Choroid plexus epithelial cell (primary cell): ENCODE data around the gene IRAK3.

Experiments
- DNase-seq: peaks from one replicate; pipeline ENCODE4 v3.0.0-alpha.2; 2010; ENCODE audit warnings: low read depth
- H3K4me3 ChIP-seq: 2 replicates; pipeline ENCODE4 v1.5.1; 2011; ENCODE audit warnings: low read depth, mild to moderate bottlenecking, control low read depth, low read length, moderate library complexity
- CTCF ChIP-seq: conservative IDR thresholded peaks from 2 replicates; pipeline ENCODE4 v1.5.1; 2011; ENCODE audit warnings: low read depth, mild to moderate bottlenecking, control low read depth, inconsistent platforms, low read length, moderate library complexity

IRAK3 gene

GRCh38 chr12:66275040-66275439, 86.0 kb downstream of the IRAK3 start:
- no peak for DNase-seq
- H3K4me3 ChIP-seq: no peak overlapping the region
- no peak for TF ChIP-seq CTCF

DNA sequence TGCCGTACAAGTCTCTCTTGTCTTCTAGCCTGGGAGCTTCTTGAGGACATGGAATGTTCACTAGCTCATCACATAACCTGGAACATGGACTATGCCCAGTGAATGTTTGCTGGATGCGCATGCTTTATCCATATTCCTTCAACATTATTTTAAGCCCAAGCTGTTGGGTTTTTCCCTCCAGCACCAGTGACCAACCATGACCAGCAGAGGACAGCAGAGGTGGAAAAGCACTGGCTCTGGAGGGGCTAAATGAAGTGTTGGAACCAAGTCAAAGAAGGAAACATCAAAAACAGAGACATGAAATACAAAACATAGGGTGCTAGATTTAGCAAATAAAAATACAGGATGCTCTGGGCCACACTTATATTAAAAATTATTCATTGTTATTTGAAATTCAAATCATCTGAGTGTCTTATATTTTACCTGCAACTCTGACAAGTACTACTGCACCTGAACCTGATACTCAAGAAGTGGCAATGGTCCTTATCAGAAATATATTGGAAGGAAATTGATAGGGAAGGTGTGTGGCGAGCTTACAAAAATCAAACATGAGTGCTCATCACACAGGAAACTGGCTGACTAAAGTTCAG, 90.2 kb downstream of the IRAK3 start:
- H3K4me3 ChIP-seq: no peak overlapping the region
- peak; percentile 72 for DNase-seq
- TF ChIP-seq CTCF: peak; percentile 99

- no peak overlapping the region for H3K4me3 ChIP-seq
- DNase-seq: no peak
- TF ChIP-seq CTCF: no peak
These were observed 91.5 kb downstream of the IRAK3 start for GRCh38 chr12:66280561-66280960.

DNA sequence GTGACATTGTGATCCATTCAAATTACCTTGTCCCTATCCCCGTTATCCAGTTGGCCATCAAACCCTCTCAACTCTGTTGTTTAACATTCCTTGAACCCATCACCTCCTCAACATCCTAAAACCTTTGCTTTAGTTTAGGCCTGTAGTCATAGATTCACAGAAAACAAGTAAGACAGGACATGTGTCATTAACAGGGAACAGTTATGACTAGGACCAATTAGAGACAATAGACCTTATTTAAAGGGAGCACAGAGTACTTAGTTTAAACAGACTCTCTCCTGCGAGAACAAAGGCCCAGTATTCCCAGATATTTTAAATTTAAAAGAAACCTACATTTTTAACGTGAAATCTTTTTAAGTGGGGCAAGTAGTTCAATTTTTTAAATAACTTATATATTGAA, 93.2 kb downstream of the IRAK3 start:
- no peak for TF ChIP-seq CTCF
- H3K4me3 ChIP-seq: no peak overlapping the region
- DNase-seq: no peak

DNA sequence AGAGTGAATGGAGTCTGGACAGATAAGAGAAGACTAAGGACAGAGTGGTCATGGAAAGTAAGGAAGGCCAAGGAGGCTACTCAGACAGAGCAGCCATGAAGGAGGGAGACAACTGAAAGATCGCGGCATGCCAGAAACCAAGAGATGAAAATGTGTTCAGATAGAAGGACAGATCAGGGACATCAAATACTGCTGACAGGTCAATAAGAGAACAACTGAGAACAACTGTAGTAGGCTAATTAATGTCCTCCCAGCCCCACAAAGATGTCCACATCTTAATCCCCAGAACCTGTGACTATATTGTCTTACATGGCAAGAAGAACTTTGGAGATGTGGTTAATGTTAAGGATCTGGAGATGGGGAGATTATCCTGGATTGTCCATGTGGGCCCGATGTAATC, 98.3 kb downstream of the IRAK3 start:
- no peak for TF ChIP-seq CTCF
- no peak overlapping the region for H3K4me3 ChIP-seq
- DNase-seq: no peak

DNA sequence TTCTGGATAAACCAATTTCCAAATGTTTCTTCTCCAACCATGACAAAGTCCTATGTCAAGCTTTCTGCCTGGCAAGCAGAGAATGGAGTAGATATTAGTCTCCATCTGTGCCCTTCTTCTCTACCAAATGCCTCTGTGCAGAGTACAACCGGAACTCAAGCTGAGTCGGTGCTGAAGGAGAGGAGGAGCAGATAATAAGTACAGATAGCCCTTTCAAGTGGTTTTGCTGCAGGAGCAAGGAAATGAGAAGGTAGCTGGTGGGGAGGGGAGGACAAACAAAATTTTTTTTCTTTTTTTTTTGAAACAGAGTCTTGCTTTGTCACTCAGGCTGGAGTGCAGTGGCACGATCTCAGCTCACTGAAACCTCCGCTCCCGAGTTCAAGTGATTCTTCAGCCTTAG, 99.1 kb downstream of the IRAK3 start:
- TF ChIP-seq CTCF: no peak
- no peak for DNase-seq
- H3K4me3 ChIP-seq: no peak overlapping the region

DNA sequence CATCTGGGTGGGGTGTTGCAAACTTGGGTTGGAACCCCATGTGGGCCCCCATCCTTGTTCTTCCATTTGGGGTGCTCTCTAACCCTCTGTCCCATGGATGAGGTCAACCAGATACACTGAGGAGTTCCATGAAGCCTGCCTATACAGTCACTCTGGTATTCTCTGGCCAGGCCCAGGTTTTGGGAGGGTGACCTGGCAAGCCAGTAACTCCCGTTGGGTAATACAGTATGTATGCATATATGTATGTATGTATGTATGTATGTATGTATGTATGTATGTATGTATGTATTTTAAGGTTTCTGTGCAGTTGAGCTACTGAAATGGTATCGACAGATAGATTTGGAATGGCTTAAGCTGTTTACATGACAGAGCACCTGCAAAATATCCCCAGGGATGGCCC, 100.5 kb downstream of the IRAK3 start:
- no peak for DNase-seq
- no peak for TF ChIP-seq CTCF
- H3K4me3 ChIP-seq: no peak overlapping the region
